GM13977 (cell line): ENCODE results near the gene TIMM22.

Experiments
- DNase-seq: peaks from one replicate; pipeline ENCODE4 v3.0.0; 2012; ENCODE audit warnings: low spot score
- in situ Hi-C: fragments of 300-500 bp; cut with MboI; formaldehyde crosslinking; loops from one replicate; pipeline ENCODE4 v1.12.0; 2022; ENCODE audit warnings: low sequenced_read_pairs, low pct_unique_long_range_greater_than_20kb, mixed read lengths, inconsistent platforms; ENCODE audit not compliant: unreplicated experiment
- TF ChIP-seq, protein P1 (sequence below): IDR thresholded peaks from 2 replicates; pipeline ENCODE4 v1.5.1; 2012; ENCODE audit warnings: mild to moderate bottlenecking, control low read depth; ENCODE audit not compliant: insufficient read depth; ENCODE audit errors: extremely low read depth, missing control alignments

The TIMM22 gene

DNA sequence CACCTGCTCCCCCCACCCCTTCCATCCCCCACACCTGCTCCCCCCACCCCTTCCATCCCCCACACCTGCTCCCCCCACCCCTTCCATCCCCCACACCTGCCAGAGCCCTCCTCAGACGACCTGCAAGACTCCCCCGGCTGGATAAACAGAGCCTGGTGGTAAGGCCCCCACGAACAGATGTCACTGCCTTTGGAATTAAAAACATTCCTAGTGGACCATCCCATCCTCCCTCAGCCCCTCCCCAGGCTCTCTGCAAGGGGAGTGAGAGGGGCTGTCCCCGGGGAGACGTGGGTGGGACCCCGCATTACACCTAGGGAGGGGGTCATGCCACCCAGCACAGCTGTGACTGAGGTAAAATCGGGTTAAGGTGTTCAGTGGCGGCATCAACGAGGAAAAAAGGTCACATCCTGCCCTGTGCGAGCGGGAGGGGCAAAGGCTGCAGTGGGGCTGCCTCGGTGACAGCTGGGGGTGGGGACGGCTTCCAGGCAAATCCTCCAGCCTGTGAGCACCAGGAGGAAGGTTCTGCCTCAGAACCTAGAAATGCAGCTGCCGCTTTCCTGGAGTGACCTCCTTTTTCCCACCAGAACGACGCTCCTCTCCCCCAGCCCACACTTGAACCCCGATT lies 38.7 kb downstream of the TIMM22 start:
- in situ Hi-C loops, result no loop called here
- TF ChIP-seq, protein P1, sequence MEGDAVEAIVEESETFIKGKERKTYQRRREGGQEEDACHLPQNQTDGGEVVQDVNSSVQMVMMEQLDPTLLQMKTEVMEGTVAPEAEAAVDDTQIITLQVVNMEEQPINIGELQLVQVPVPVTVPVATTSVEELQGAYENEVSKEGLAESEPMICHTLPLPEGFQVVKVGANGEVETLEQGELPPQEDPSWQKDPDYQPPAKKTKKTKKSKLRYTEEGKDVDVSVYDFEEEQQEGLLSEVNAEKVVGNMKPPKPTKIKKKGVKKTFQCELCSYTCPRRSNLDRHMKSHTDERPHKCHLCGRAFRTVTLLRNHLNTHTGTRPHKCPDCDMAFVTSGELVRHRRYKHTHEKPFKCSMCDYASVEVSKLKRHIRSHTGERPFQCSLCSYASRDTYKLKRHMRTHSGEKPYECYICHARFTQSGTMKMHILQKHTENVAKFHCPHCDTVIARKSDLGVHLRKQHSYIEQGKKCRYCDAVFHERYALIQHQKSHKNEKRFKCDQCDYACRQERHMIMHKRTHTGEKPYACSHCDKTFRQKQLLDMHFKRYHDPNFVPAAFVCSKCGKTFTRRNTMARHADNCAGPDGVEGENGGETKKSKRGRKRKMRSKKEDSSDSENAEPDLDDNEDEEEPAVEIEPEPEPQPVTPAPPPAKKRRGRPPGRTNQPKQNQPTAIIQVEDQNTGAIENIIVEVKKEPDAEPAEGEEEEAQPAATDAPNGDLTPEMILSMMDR, result no peak
- DNase-seq, result no peak

DNA sequence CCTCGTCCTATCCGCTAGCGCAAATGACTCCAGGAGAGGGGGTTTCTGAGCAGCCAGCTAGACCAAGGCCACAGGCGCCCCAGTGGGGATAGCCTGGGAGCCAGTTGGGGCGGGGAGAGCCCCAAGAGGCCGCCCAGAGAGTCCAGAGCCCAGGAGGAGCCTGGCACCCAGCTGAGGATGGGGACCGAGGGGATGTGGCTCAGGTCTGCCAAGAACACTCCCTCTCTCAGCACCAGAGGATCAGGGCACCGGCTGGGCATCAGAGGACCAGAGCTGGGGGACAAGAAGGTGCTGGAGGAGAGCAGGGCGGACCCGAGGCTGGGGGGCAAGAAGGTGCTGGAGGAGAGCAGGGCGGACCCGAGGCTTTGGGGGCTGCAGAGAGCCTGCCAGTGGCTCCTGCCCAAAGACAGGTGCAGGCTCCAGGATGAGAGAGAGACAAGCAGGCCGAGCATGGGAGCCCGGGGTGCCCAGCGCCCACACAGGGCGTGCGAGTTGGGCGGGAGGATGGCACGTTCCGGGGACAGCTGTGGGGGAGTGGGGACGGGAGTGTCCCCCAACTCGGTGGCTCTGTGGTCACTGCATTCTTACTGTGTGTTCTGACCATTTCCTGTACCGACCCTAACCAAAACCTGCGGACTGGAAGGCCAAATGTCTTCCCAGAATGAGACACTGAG lies 39.4 kb downstream of the TIMM22 start:
- DNase-seq, result no peak
- TF ChIP-seq, protein P1, result no peak
- in situ Hi-C loops, result no loop called here

DNA sequence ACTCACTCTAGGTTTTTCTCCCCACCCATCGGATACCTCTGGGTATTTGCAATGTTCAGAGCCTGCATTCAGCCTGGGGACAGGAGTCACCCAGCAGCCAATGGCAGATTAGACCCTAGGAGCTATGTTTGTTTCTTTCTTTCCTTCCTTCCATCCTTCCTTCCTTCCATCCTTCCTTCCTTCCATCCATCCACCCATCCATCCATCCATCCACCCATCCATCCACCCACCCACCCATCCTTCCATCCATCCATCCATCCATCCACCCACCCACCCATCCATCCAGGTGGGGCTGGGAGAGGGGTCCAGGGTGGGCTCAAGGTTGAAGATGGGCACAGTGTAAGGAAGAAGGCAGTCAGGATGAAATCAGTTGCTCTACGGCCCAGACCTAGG lies 39.9 kb downstream of the TIMM22 start:
- TF ChIP-seq, protein P1, result no peak
- no peak for DNase-seq
- in situ Hi-C loops, result no loop called here

DNA sequence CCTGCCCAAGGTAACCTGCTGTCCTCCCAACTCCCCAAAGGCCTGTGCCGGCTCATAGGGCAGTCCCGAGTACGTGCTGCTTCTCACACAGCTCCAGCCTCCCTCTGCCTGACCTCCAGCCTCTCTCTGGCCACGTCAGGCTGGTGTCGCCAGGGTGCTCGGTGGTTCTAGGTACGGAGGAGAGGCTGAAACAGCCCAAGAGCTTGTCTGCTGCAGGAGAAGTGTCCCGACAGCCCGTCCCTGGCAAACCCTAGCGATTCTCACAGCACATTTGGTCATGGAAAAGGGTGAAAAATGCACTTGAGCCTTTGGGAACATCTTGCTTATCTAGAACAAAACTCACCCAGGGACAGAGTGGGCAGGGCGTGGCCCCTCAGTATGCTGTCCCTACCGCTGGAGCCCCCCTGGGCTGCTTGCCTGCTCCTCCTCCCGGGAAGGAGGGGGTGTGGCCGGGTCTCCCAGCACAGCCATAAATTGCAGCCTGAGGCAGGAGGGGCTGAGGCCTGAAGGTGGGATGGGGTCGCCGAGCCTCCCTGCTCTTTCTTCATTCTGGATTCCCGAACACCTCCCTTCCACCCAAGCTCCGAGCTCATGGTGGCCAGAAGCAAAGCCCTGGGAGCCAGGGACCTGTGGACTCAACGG lies 40.4 kb downstream of the TIMM22 start:
- no peak for DNase-seq
- in situ Hi-C loops, result no loop called here
- TF ChIP-seq, protein P1, result no peak

DNA sequence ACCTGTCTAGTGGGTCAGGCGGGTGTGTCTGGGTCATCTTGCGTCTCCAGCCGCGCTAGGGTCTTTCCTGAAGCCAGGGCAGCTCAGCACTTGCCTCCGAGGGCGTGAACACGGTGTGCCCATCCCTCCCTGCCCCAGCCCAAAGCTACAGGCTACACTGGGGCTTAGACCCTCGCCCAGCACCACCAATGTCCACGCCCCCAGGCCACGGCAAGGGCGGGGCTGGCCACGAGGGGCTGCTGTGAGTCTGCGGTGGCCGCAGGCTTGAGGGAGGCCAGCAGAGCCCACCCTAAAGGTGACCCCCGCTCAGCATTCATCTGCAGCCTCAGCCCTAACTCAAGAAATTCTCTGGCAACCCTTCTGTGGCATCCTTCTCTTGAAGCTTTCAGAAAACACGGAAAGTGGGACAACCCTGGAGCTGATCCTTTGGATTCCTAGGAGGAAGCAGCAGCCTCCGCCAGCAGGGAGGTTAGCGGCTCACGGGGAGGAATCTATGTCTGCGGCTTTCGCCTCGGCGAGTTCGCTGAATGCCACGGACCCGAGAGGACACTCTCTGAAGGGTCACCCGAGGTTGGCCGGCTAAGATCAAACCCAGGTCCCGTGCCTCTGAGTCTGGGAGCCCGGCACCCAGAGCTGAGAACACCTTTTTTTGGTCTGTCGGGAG lies 41.7 kb downstream of the TIMM22 start:
- TF ChIP-seq, protein P1, result no peak
- in situ Hi-C loops, result no loop called here
- DNase-seq, result no peak

DNA sequence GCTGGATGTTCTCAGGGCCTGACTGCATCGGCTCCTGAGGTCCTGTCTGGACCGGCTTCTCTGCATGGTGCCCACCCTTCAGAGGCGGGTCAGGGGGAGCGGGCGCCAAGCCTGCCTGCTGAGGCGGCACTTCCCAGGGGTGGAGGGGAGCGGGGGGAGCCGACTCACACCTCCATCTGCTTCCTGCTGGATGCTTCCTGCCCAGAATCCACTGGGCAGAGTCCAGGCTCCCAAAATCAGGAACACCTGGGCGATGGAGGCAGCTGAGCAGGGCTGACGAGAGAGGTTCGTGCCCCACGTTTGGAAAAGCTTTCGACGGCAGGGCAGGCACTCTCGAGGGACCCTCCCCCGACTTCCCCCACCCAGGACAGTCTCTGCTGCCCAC lies 42.2 kb downstream of the TIMM22 start:
- in situ Hi-C loops, result no loop called here
- TF ChIP-seq, protein P1, result no peak
- DNase-seq, result no peak
